OCI-LY1 (cell line): ENCODE measurements around the gene MAGI1.

ENCODE experiments used
- EZH2 ChIP-seq: fragments of 200-600 bp; sonication (generic), shearing (Covaris generic); IDR thresholded peaks from 2 replicates; pipeline ENCODE4 v1.8.0; 2017; ENCODE audit warnings: borderline replicate concordance, mixed run types, mild to moderate bottlenecking, antibody characterized with exemption, low read length, moderate library complexity, mixed read lengths
- TF ChIP-seq, protein P1 (sequence below): fragments of 200-600 bp; sonication (generic), shearing (Covaris generic); IDR thresholded peaks from 2 replicates; pipeline ENCODE4 v1.5.1; 2017; ENCODE audit warnings: mild to moderate bottlenecking, antibody characterized with exemption, low read length, moderate library complexity, mixed read lengths

DNA sequence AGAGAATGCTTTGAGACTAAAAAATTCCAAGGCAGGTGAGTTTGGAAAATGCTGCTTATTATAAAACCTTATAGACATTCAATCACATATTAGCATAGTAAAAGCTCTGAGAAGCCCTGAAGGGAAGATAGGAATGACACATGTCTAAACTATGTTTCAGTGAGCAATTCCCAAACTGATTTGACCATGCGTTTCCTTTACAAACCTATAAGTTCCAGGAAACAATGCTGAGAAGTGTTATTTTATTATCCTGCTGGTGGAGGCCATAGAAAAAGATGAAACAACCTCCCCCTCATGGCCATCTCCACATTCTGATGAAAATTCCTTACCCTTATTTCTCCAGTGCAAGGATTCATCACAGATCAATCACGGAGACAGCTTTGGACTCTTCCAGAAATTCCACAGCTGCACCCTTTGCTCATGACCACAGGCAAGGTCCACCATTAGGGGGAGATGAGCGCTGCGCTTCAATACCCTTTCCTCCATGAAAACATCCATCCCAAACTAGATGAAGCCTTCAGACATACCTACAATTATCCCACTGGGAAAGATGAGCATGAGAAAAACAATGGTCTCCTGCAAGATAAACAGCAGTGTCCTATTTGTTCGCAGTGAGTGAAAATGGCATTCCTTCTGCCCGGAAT is 372.1 kb downstream of the MAGI1 start:
- TF ChIP-seq, protein P1, sequence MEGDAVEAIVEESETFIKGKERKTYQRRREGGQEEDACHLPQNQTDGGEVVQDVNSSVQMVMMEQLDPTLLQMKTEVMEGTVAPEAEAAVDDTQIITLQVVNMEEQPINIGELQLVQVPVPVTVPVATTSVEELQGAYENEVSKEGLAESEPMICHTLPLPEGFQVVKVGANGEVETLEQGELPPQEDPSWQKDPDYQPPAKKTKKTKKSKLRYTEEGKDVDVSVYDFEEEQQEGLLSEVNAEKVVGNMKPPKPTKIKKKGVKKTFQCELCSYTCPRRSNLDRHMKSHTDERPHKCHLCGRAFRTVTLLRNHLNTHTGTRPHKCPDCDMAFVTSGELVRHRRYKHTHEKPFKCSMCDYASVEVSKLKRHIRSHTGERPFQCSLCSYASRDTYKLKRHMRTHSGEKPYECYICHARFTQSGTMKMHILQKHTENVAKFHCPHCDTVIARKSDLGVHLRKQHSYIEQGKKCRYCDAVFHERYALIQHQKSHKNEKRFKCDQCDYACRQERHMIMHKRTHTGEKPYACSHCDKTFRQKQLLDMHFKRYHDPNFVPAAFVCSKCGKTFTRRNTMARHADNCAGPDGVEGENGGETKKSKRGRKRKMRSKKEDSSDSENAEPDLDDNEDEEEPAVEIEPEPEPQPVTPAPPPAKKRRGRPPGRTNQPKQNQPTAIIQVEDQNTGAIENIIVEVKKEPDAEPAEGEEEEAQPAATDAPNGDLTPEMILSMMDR = no peak
- TF ChIP-seq EZH2 = no peak
